Hepatocyte (in vitro differentiated cells): ENCODE results near the gene HSPB2.

Experiments used
- CTCF ChIP-seq: fragments of 200-600 bp; sonication (generic); IDR thresholded peaks from 2 replicates; pipeline ENCODE4 v1.5.1; 2016; ENCODE audit warnings: antibody characterized with exemption, mild to moderate bottlenecking; ENCODE audit not compliant: poor library complexity
- EZH2 ChIP-seq: fragments of 200-600 bp; sonication (generic); IDR thresholded peaks from 2 replicates; pipeline ENCODE4 v1.6.1; 2016; ENCODE audit warnings: antibody characterized with exemption, mild to moderate bottlenecking, borderline replicate concordance
- EZH2phosphoT487 ChIP-seq: fragments of 200-600 bp; sonication (generic); IDR thresholded peaks from one replicate; pipeline ENCODE4 v1.6.1; 2018; ENCODE audit warnings: antibody characterized with exemption, mild to moderate bottlenecking, low read depth, moderate library complexity; ENCODE audit not compliant: unreplicated experiment, severe bottlenecking

GRCh38 chr11:111886844-111887243 lies 25.7 kb upstream of the HSPB2 start:
- TF ChIP-seq EZH2 (no peak), CTCF (no peak), EZH2phosphoT487 (no peak)
